Stomach (tissue), 4 donors: ENCODE data around the gene LTF.

Experiments used
- CTCF ChIP-seq, 7 experiments: fragments of 450-650 bp in 4 of 7; fragments of 200-600 bp in 3 of 7; sonication (generic) in 3 of 7; IDR thresholded peaks; one replicate each; pipeline ENCODE4 v1.5.1; 2016 to 2019; ENCODE audit warnings: antibody characterized with exemption in 7 of 7, control low read depth in 2 of 7, mild to moderate bottlenecking in 1 of 7
- EP300 ChIP-seq: sonication (generic); formaldehyde crosslinking; IDR thresholded peaks from one replicate; pipeline ENCODE4 v1.6.1; 2017; ENCODE audit warnings: antibody characterized with exemption
- POLR2A ChIP-seq, 4 donors: fragments of 450-650 bp; IDR thresholded peaks; one replicate each; pipeline ENCODE4 v1.6.1; 2016; ENCODE audit warnings: antibody characterized with exemption in 4 of 4, control low read depth in 2 of 4, mild to moderate bottlenecking in 1 of 4, moderate library complexity in 1 of 4
- POLR2AphosphoS5 ChIP-seq, 3 donors: sonication (generic); formaldehyde crosslinking; IDR thresholded peaks; one replicate each; pipeline ENCODE4 v1.6.1; 2016; ENCODE audit warnings: antibody characterized with exemption in 3 of 3

GRCh38 chr3:46469680-46470357, 5.1 kb upstream of the LTF start:
- no peak for TF ChIP-seq CTCF (IDR thresholded peaks at IDR 0.05)
- TF ChIP-seq POLR2A (IDR thresholded peaks at IDR 0.05): no peak
- TF ChIP-seq EP300: no peak
- peak in 1 of 3 donors; percentile 14 for TF ChIP-seq POLR2AphosphoS5 (IDR thresholded peaks at IDR 0.05)
